NCI-H2227 (cell line): ENCODE measurements around the gene DBI.
"Not testable (repeated sequence)": the region's sequence is repeated elsewhere in the genome, so short reads cannot be mapped to it uniquely, and the experiment has no call there.

Source experiments
- DNase-seq: peaks from one replicate; lab custom pipeline; 2025; ENCODE audit not compliant: unreplicated experiment; lab: John Stamatoyannopoulos, UW

Gene DBI

DNA sequence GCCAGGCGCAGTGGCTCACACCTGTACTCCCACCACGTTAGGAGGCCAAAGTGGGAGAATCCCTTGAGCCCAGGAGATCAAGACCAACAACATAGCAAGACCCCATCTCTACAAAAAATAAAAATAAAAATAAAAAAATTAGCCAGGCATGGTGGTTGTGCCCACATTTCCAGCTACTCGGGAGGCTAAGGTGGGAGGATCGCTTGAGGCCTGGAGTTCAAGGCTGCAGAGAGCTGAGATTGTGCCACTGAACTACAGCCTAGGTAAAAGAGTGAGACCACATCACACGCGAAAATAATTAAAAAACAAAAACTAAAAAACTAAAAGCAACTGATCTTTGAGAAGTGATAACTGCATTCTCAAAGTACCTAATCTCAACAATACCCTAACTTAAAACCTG, 2.0 kb upstream of the DBI start:
- no peak for DNase-seq

DNA sequence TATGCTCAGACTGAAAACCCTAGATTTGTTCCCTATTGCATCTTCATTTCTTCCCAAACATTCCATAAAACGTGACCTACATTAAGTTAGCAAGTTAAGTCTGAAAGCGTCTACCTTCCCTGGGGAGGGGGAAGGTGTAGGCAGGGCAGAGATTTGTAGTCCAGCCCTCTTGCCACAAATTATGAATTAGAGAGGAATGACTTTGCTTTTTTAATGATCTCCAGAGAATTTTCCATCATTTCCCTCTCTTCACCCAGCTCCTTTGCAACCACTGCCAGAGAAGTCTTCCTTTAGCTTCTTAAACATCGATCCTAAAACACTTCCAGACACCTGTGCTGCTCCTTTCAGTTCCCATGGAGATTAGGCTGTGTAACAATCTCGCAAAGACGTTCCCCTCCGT, 1.3 kb upstream of the DBI start:
- no peak for DNase-seq

DNA sequence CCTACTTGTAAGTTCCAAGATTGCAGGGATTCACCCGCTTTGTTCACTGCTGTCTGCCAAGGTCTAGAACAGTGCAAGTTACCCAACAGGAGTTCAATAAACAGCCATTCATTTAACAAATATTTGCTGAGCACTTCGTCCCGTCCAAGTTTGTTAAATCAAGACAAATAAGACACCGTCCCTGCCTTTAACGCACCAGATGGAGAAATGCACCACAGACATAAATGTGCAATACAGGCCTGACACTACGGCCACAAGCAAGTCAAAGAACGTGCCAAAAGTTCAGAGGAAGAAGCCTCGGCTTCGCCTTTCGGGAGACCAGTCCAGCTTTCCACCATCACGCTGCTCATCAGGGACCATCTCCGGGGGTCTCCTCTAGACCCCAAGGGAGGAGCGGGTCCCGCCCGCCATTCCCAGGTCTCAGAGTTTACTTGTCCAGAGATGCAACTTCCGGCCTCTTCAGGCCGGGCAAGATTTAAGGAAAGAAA, 572 bp upstream of the DBI start:
- no peak for DNase-seq

DNA sequence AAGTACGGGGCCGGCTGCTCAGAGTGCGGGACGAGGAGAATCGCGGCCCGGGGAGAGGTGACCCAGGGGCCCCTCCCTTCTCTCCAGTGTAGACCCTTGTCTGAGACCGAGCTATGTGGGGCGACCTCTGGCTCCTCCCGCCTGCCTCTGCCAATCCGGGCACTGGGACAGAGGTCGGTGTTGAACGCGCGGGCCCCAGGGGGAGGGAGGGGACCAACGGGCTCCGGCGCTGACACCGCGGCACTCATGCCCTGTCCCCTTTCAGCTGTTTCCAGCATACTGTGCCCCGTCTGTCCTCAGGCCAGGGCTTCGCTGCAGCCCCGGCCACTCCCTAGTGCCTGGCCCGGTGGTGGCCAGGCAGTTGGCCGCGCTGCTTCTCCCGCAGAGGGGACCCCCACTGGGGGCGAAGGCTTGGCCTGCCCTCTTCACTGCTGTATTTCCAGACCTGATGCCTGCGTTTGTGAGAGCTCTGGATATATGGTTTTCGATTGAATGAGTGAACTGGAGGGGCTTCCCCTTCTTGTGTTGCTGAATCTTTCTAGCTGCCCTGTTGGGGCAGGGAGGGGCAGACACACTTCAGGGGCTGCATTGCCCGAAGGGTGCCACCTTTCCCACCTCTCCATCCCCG, 809 bp downstream of the DBI start:
- peak; percentile 31 for DNase-seq

DNA sequence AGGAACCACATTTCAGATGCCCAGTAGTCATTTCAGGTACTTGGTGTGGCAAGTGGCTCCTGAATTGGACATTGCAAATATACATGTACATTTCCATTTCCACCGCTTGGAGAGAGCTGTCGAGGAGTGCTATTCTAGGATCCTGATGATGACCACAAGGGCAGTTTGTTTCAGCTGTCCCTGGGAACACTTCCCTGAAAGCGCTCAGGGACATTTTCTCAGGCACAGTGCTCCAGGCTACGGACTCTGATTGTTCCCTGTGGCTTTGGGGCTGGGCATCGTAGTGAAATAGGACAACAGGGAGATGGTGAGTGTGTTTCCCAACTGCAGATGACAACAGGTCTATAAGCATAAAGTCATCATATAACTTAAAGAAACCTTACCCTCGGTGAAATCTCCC, 3.1 kb downstream of the DBI start:
- DNase-seq, result no peak

DNA sequence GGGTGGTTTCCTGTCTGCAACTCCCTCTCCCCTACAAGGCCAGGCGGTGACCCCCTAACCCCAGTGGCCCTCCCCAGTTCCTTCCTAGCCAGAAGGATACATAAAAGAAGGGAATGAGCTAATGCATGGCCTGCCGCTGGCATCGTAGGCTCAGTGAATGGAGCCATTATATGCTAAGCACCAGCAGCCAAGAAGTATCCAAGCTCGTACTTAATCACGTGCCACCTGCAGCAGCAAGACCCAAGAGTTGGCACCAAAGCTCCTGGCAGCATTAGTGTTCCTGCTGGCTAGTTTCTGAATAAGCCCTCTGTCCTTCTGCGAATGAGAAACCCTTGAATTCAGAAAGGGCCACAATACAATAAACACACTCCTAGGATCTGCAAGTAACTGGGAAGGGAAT, 4.3 kb downstream of the DBI start:
- no peak for DNase-seq

DNA sequence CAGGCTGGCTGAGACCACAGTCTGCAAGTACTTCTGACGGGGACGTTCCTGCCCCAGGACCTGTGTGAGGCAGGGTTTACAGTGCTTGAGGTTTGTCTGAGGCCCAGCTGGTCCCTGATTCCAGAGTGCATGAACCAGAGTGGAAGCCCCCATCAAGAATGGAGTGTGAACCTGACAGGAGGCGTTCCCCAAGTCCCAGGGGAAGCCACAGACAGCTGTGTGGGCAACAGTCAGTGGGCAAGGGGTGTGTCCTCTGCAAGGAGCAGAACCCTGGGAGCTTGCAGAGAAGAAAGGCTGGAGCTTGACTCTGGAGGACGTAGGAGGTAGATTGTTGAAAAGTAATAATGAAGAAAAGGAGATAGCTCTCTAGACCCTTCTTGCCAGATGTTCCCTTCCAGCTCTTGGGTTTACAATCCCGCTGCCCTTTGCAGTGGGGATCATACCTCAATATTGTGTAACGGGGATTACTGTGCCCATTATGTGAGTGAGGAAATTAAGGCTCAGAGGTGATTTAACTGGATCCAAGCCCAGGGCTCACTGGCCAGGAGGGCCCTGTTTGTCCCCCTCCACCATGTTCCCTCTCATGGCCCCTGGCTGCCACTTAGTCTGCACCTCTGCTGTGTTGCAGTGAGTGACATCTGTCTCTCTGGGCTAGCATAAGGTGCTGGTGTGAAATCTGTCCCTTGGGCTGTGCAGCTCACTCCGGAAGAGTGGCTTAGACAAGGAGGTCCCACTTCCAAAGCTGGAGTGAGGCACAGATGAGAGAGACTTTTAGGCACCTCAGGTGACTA, 6.2 kb downstream of the DBI start:
- no peak for DNase-seq

DNA sequence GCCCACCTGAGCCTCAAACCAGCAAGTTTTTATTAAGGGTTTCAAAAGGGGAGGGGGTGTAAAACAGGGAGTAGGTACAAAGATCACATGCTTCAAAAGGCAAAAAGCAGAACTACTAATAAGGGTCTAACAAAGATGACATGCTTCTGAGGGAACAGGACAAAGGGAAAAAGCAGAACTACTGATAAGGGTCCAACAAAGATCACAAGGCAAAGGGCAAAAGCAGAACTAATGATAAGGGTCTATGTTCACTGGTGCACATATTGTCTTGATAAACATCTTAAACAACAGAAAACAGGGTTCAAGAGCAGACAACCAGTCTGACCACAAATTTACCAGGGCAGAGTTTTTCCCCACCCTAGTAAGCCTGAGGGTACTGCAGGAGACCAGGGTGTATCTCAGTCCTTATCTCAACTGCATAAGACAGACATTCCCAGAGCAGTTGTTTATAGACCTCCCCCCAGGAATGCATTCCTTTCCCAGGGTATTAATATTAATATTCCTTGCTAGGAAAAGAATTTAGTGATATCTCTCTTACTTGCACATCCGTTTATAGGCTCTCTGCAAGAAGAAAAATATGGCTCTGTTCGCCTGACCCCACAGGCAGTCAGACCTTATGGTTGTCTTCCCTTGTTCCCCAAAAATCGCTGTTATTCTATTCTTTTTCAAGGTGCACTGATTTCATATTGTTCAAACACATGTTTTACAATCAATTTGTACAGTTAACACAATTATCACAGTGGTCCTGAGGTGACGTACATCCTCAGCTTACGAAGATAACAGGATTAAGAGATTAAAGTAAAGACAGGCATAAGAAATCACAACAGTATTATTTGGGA, 7.3 kb downstream of the DBI start:
- DNase-seq, result not testable (repeated sequence)

DNA sequence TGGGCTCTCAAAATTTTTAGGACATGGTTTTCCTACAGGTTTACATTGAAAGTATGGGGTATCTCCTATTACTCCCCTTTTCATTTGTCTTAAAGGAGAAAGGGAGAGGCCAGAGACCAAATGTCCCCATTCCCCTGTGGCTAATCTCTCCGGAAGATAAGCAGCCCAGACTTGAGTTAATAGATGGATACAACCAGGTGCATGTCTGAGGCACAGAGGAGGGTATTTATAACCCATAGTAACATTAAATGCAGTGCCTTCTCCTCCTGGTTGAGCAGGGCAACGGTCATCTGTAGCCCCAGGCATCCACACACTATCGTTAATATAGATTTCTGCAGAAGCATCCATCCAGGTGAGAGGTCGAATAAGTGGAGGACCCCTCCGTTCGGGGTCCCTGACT, 9.6 kb downstream of the DBI start:
- not testable (repeated sequence) for DNase-seq

DNA sequence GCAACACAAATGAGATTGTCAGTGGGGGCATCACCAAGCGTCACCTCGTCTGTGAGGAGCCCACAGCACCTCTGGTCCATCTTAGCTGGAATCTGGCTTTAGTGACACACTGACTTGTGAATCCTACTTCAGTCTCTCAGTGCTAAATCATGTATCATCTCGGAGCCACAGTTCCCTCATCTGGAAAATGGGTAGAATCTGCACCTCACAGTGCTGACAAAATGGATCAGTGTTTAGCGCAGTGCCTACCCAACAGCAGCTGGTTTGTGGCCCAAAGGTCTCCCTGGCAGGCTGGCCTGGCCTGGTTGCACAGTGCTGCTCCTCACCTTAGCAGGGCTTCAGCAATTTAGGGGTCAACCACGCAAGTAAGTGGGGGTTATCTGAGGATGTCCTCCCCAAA, 10.0 kb downstream of the DBI start:
- DNase-seq, result no peak

DNA sequence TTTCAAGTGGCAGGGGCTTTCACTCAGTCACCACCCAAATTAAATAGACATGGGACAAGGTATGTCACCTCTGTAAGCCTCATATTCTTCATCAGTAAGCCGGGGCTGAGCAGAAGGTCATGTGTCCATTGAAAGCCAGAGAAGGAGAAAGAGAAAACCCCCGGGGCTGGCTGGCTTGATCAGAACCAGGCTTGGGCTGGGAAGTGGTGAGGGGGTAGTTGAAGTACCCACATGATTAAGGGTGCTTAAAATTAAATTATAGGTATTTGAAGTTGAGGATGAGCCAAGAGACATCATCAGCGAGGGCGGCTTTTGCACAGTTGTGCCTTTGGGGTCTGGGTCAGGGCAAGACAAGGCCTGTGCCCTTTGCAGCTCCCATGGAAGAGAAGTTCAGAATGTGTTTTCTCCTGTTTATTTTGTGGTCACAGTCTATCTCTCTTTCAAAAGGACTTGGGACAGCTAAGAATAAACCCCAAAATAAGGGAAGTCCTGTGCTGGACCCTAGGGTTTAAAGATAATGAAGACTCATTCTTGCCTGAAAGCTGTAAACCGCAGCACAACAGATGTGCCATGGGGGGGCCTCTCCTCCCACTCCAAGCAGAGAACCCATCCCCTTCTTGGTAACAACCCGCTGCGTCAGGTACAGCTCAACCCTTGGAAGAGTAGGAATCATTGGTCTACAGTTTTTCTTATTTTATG, 10.7 kb downstream of the DBI start:
- DNase-seq, result no peak

DNA sequence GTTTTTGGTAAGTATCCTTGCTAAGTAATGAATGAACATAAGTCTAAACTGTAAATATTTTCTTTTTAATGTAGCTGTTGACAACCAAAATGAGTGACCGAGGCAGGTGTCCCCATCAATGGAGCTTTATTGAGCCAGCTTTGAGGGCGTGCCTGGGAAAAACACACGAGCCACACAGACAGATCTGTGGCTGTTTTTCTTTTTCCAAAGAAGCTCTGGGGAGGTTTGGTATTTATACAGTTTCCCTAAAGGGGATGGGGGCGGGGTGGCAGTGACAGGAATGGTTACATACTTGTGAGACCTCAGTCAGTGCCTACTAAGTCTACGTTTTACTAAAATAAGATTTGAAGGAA, 11.2 kb downstream of the DBI start:
- DNase-seq, result no peak

DNA sequence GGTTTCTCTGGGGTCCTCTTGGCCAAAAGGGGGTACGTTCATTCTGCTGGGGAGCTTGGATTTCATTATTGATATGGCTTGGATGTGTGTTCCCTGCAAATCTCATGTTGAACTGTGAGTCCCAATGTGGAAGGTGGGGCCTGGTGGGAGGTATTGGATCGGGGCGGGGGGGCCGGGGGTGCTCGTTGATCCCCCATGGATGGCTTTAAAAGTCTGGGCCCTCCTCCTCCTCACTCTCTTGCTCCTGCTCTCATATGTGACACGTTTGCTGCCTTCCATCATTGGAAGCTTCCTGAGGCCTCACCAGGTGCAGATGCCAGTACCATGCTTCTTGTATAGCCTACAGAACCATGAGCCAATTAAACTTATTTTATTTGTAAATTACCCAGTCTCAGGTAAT, 11.8 kb downstream of the DBI start:
- no peak for DNase-seq

DNA sequence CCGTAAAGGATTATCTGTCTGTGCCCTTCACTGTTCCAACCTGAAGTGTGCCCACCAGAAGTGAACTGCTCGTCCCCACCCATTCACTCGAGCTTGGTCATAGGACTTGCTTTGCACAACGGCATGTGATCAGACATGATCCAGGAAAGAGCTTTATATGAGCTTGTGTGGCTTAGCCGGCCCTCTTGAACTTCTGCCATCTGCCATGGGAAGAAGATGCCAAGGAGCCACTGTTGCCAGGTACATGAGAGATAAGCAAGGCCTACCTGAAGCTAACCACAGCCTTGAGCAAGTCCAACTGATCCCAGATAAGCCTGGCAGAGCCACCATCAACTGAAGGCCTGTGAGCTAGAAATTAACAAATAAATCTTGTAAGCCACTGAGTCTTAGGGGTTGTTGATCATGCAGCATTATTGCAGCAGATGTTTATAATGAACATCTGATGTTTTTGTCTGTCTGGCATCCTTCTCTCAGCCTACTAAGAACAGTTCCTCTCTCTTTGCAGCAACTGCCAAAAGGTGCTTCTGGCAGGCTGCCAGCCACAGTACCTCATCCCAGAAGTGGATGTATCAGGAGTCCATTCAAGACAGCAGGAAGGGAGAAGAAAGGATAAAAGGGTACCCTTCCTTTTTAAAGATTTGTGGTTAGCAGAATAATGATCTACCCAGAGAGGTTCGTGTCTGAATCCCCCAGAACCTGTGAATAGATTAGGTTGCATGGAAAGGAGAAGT, 16.8 kb downstream of the DBI start:
- no peak for DNase-seq

DNA sequence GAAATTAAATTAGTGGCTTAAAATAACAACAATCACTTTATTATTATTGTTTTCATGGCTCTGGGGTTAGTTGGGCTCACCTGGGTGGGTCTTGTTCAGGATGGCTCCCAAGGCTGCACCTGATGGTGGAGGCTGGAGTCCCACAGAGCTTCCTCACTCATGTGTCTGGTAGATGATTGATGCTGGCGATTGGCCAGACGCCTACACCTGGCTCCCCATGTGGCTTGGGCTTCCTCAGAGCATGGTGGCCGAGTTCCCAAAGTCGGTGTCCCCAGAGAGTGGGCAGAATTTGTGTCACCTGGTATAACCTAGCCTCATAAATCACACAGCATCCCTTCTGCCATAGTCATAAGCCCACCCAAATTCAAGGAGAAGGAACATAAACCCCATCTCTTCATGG, 18.2 kb downstream of the DBI start:
- no peak for DNase-seq

DNA sequence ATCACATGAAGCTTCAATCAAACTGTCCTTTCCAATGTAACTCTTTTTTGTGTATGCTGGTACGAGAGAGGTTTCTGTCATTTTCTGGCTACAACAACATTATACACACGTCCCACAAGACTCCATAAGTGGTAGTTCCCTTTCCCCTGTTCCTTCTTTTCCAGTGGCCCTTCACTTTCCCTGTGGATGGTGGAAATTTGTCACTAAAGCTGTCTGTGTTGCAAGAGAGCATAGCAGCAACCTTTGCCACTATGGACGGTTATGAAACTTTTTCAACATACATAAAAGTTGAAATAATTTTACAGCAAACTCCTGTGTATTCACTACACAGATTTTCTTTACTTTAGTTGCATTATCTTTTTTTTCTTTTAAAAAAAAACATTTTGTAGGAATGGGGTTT, 18.7 kb downstream of the DBI start:
- DNase-seq, result no peak

DNA sequence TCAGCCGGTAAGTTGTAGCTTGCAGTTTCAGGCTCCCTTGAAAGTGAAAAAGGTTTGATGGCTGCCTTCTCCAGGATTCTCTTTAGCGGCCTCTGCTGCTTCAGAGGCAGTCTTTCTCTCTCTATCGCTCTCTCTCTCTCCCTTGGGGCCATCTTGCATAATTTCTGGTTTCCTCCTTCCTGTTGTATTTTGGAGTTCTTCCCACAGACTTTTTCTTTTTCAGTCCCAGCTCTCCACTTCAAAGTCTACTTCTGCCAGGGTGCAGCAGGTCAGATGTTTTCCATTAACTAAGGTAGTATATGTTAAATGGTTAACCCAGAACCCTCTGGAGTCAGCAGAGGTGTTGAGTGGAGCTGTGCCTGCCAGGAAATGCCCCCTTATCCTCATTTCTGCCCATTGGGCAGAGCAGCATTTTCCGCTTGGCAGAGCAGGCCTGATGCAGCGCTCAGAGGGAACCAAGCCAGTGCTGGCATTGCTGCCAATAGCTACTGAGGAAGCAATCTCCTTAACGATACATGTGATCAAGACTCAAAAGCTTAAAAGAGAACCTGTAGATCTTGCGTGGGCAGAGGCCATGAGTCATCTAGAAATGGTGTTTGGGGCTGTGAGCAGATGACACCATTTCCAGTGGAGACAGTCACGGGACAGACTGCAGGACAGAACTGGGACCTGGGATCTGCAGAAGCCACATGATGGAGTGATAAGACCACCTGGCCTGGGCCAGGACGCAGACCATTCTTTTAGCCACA, 20.8 kb downstream of the DBI start:
- no peak for DNase-seq

DNA sequence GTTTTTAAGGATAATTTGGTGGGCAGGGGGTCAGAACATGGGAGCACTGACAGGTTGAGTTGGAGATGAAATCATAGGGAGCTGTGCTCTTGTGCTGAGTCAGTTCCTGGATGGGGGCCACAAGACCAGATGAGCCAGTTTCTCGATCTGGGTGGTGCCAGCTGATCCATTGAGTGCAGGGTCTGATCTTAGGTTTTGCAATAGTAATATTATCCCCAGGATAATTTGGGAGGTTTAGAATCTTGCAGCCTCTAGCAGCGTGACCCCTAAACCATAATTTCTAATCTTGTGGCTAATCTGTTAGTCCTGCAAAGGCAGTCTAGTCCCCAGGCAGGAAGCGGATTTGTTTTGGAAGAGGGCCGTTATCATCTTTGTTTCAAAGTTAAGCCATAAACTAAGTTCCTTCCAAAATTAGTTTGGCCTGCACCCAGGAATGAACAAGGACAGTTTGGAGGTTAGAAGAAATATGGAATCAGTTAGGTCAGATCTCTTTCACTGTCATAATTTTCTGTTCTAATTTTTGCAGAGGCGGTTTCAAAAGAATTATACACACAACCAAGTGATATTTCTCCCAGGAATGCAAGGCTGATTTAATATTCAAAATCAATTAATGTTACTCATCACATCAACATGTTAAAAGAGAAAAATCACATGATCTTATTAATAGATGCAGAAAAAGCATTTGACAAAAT, 23.0 kb downstream of the DBI start:
- no peak for DNase-seq

DNA sequence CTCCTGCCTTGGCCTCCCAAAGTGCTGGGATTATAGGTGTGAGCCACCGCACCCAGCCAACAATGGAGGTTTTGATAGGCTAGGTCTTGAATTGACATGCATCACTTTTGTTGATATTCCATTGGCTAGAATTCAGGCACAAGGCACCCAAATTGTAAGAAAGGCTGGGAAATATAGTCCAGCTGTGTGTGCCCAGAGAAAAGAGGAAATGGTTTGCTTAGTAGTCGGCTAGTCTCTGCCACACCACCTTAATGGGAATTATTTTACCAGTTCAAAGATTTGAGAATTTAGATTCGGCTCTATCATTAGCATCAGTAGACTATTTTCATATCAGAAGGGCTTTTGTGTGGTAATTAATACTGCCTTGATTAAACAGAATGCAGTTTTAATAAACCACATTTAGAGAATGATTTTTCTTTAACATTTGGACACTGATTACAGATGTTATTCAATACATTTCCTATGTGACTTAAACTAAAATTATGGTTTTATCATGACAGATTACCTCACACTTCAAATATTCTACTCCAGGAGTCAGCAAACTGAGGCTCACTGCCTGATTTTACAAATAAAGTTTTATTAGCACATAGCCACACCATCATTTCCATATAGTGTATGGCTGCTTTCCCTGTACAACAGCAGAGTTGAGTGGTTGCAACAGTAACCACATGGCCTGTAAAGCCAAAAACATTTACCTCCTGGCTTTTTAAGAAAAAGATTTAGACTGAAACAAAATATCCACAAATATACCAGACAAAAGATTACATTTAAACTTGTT, 27.4 kb downstream of the DBI start:
- DNase-seq, result no peak
